ENCODE measurements around the gene SPSB4.

GRCh38 chr3:141052201-141053069 lies 1.3 kb downstream of the SPSB4 start:
- TF ChIP-seq POLR2A (IDR thresholded peaks at IDR 0.05; ENCODE audit: low read depth, low read length) (no peak), POLR2AphosphoS5 (IDR thresholded peaks at IDR 0.05; ENCODE audit: low read depth, low read length) (no peak)
